Kasumi-1 (cell line): ENCODE measurements around the gene CABP1.

Experiments
- DNase-seq, 2 experiments: peaks; one replicate each; lab custom pipeline; 2025; lab: John Stamatoyannopoulos, UW

CABP1 gene

DNA sequence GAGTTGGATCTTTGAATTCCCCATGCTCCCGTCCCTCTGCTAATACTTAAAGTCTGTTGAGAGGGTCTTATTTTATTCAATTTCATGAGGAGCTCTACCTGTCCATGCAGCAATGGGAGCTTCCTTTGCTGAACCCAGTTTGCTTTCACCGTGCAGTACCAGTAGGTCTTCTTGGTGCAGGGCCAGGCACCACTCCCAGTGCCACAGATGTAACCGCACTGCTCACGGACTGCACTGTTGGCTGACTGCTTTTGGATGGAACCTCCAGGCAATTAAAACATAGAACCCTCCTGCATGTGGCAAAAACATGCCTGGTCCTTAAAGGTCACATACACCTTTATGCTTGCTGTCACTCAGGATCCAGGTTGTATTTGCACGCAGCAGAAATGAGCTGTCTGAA is 9.3 kb upstream of the CABP1 start:
- no peak for DNase-seq

DNA sequence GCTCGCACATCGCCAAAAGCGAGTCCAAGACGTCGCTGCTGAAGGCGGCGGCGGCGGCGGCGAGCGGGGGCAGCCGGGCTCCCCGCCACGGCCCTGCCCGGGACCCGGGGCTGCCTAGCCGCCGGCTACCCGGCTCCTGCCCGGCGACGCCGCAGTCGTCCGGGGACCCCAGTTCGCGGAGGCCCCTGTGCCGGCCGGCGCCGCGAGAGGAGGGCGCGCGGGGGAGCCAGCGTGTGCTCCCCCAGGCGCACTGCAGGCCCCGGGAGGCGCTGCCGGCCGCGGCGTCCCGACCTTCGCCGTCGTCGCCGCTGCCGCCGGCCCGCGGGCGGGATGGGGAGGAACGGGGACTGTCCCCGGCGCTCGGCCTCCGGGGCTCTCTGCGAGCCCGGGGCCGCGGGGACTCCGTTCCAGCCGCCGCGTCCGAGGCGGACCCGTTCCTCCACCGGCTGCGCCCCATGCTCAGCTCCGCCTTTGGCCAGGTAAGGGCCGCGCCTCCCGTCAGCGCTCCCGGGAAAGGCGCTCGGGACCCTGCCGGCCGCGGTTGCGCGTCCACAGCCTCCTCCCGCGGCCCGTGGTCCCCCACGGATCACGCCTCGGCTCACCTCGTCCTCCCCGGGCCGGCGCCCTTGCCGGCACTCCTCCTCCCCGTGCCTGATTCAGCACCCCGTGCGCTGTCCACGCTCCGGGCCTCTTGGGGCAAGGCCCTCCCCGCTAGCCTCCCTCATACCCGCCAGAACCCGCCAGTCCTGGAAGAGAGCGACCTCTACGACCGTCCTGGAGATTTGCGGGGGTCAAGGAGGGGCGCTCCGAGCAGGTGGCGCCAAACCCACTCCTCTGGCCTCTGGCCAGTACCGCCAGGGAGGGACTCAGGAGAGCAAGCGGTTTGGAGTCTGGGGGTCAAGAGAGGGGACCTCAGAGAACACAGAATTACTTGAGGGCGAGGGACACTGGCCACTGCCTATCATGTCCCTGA is 721 bp downstream of the CABP1 start:
- DNase-seq = peak; percentile 48 to 69

DNA sequence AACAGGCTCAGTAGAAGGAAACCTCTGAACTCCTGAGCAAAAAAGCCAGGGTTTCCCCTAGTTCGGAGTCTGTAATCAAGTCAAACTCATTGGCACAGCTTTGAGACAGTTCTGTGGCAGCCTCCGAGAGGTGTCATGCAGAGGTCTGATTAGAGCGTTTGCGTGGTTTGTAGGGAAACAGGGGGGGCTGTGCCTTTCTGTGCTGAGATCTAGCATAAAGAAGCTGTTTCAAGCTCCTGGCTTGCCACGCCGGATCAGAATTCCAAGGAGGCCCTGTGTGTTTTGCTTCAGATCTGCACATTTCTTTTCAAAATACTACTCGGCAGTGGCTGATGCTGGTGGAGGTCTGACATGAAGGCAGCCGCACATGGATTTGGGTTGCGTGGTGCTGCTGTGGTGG is 1.7 kb downstream of the CABP1 start:
- DNase-seq = no peak

GRCh38 chr12:120642826-120643225 is 2.4 kb downstream of the CABP1 start:
- no peak for DNase-seq

GRCh38 chr12:120643574-120643973 is 3.1 kb downstream of the CABP1 start:
- DNase-seq = no peak

GRCh38 chr12:120646044-120646443 is 5.6 kb downstream of the CABP1 start:
- no peak for DNase-seq

DNA sequence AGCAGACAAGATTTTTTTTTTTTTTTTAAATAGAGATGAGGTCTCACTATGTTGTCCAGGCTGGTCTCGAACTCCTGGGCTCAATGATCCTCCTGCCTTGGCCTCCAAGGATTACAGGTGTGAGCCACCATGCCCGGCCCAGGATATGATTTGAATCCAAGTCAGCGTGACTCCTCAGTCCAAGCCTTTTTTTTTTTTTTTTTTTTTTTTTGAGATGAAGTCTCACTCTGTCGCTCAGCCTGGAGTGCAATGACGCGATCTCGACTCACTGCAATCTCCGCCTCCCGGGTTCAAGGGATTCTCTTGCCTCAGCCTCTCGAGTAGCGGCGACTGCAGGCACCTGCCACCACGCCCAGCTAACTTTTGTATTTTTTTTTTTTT is 6.9 kb downstream of the CABP1 start:
- no peak for DNase-seq

DNA sequence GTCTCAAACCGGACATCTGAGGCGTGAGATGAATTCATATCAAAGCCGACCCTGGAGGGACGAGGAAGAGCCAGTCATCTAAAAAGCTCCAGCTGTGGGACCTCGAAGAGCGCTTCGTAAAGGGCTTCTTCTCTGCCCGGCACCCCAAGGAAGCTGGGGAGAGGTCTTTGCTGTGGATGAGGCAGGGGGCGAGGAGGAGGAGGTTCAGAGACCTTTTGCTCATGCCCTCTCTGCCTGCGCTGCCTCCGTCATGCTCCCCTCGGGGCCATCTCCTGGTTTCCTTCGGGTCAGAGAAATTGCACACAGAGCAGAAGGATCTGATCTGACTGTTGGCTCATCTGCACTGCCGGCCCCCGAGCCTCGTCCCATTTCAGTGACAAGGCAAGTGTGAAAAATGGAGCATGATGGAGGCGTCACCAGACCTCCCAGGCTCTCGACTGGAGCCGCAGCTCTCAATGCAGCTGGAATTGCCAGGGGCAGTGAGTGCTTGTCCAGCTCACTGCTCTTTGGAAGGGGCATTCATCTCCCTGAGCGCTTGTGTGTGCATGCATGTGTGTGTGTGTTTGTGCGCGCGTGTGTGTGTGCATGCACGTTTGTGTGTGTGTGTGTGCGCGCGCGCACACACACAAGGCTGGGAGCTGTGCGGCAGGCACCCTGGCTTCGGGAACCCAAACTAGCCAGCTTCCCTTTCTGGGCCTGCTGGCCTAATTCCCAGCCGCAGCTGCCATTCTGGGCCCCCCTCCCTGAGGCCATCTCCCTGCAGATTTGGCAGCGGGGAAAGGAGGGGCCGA is 9.2 kb downstream of the CABP1 start:
- DNase-seq = peak; percentile 24 to 28

DNA sequence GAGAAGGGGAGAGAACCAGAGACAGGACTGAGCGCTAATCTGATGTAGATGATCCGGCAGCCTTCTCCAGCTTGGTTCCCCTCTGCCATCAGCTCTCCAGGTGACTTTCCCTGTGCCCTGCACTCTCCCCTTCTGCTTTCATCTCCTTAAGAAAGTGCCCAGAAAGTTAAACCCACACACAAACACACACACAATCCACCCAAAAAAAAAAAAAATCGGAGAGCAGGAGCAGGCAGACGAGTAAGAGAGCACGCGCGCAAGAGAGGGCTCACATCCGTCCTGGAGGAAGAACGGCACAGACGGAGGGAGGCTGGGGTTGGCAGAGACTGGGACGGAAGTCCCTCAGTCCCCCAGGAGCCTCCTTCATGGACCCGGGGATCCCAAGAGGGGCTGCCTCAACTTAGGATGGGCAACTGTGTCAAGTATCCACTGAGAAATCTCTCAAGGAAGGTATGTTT is 9.8 kb downstream of the CABP1 start:
- no peak for DNase-seq

GRCh38 chr12:120651821-120652220 is 11.4 kb downstream of the CABP1 start:
- DNase-seq = peak; percentile 9 to 46

GRCh38 chr12:120652656-120653435 is 12.4 kb downstream of the CABP1 start:
- no peak for DNase-seq

DNA sequence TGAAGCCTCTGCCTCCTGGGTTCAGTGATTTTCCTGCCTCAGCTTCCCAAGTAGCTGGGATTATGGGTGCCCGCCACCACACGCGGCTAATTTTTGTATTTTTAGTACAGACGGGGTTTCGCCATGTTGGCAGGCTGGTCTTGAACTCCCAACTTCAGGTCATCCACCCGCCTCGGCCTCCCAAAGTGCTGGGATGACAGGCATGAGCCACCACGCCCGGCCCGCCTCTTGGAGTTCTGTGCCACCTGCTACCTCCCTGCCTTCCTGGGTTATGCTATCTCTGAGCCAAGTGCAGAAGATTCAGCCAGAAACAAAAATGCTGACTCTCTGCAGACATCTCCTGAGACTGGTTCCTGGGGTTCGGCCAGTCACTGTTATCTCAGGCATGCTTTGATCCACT is 13.2 kb downstream of the CABP1 start:
- no peak for DNase-seq

DNA sequence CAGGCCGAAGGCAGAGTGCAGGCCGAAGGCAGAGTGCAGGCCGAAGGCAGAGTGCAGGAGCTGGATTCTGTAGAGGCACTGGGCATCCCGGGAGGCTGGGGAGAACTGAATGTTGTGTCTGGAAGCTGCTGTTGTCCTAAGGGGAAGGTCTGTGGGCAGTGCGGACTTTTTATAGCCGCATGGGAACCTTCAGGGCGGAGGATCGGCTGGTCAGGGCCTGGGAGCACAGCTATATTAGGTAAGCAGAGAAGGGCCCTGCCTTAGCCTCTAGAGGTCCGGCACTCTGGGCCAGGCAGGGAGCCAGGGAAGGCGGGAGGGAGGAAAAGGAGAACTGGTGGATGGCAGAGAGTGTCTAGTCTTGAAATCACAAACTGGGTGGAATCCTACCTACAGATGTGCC is 14.2 kb downstream of the CABP1 start:
- DNase-seq = no peak

GRCh38 chr12:120656008-120656407 is 15.6 kb downstream of the CABP1 start:
- DNase-seq = no peak

DNA sequence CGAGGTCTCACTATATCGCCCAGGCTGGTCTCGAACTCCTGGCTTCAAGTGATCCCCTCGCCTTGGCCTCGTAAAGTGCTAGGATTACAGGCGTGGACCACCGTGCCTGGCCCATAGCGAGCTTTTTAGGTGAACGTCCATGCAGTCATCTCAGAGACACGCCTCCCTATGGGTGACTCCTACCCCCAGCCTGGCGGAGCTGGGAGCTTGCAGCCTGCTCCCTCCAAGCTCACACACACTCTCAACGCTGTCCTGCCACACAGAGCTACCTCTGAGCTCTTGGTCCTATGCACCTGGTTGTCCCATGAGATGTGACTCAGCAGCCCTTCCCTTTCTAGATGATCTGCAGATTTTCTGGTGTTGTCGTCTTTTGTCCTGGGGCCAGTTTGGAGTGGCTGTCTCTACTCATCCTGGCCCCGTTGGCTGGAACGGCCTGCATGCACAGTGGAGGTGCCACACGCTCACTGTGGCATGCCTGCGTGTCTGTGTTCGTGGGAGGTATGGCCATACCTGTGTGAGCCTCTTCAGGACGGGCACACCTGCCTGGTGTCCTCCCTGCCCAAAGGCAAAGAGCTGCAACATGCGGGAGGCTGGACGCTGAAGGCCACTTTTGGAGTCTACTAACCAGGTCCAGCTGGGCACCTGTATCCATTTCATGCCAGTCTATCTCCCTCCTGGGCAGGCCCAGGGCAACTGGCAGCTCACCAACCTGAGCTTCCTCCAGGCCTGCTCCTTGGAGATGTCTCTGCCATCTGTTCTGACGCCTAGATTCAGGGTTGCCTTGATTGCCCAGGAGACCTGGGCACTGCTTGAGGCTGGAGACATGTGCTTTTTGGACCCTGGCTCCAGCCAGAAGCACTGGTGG is 18.1 kb downstream of the CABP1 start:
- DNase-seq = no peak

GRCh38 chr12:120659151-120659525 is 18.7 kb downstream of the CABP1 start:
- no peak for DNase-seq

DNA sequence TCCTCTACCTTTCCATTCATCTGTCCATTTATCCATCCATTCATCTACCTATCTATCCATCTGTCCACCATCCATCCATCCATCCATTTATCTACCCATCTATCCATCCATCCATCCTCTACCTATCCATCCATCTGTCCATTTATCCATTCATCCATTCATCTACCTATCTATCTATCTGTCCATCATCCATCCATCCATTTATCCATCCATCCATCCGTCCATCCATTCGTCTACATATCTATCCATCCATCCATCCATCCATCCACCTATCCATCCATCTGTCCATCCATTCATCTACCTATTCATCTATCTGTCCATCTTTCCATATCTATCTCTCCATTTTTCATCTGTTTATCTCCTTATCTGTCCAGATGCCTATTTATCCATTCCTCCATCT is 21.0 kb downstream of the CABP1 start:
- no peak for DNase-seq

DNA sequence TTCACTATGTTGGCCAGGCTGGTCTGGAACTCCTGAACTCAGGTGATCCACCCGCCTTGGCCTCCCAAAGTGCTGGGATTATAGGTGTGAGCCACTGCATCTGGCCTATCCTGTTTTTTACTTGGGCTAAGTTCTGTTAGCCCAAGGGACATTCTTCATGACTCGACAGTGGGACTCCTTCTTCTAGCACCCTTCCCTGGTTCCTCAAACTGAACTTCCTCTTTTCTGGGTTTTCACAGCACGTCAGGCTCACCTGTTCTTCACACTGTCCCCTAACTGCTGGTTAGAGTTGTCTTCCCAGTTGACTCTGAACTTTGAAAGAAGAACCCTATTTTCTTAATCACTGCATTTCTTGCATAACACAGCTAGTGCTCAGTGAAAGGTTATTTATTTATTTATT is 22.5 kb downstream of the CABP1 start:
- peak; percentile 49 to 59 for DNase-seq

DNA sequence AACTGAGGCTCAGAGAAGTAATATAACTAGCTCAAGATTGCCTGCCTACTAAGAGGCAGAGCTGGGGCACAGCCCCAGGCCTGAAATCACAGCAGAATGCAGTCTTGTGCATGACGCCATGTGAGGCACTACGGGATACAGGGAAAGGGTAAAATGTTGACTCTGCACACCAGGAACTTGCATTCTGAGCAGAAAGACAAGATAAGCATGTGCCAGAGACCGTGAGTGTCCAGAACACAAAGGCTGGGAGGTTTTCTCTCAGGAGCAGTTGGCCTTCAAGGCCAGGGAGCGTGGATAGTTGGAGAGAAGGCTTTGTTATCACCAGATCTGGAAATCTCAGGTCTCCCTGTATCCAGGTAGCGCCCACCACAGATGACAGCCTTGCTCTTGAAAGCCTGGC is 23.3 kb downstream of the CABP1 start:
- no peak for DNase-seq

- no peak for DNase-seq
These were observed 26.4 kb downstream of the CABP1 start for GRCh38 chr12:120666571-120667390.
